HuH-7 (cell line): ENCODE data around the gene CREBZF.

Experiments
- DNase-seq: peaks from one replicate; pipeline ENCODE4 v3.0.0; 2011; ENCODE audit warnings: low spot score

The CREBZF gene, protein sequence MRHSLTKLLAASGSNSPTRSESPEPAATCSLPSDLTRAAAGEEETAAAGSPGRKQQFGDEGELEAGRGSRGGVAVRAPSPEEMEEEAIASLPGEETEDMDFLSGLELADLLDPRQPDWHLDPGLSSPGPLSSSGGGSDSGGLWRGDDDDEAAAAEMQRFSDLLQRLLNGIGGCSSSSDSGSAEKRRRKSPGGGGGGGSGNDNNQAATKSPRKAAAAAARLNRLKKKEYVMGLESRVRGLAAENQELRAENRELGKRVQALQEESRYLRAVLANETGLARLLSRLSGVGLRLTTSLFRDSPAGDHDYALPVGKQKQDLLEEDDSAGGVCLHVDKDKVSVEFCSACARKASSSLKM

DNA sequence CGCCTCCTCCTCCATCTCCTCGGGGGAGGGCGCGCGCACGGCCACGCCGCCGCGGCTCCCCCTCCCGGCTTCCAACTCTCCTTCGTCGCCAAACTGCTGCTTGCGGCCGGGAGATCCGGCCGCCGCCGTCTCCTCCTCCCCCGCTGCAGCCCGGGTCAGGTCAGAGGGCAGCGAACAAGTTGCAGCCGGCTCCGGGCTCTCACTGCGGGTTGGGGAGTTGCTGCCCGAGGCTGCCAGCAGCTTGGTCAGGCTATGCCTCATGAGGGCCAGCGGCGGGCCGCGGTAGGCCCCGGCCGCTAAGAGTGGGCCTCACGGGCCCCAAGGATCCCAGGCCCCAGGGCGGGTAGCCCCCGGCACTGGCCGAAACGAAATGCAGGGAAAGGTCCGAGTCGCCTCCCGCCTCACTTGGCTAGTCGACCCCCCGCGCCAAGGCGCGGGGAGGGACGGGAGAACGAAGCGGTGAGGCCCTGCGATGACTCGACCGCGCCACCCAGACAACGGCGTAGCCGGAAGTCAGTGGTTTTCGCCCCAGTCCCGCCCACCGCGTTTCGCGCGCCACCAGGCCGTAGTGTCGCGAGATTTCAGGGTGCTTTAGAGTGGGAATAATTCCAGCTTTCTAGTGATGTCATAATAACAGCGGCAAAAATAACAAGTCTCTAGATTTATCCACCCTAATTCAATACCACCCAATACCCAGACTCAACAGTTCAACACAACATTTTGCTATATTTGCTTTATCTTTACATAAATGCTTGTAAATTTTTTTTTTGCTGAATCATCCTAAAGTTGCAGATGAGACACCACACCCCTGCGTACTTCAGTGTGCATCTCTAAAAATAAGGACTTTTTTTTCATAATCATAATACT is at the start of gene CREBZF:
CREBZF (minus strand) TSS at position 515 of the 867 bp plus-strand sequence; CDS start at position 261, 254 bp downstream.
- peak; percentile 84 for DNase-seq

DNA sequence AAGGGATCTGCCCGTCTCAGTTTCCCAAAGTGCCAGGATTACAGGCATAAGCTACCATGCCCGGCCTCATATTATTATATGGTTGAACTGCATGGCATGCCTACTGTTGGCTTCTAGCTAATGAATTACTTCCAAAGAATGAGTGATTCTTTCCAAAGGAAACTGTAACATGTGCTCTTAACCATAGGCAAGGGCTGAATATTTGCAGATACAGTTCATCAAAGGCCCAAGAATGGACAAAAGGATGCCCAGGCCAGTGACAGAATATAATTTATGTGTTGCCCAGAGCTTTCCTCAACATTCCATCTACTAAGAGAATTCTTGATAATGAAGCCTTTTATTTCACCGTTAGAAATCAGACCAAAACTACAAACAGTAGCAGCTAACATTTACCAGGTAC is 48.0 kb upstream of the CREBZF start:
- DNase-seq: no peak

DNA sequence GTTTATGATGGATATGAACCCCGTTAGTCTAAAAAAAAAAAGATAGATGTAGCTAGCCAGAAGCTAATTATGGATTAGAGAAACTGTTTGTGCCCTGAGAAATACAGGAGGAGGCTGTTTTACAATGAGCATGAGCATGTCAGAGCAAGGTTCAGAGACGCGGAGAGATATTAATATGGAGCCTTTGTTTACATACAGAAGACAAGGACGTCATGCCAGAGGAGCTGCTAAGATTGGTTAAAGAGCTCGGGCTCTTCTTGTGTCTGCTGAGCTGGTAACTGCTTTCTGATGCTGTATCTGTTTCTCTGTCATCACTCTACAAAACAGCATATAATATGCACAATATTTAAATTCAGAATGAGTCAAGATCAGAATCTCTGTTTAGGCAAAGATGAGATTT is 46.0 kb upstream of the CREBZF start:
- no peak for DNase-seq

DNA sequence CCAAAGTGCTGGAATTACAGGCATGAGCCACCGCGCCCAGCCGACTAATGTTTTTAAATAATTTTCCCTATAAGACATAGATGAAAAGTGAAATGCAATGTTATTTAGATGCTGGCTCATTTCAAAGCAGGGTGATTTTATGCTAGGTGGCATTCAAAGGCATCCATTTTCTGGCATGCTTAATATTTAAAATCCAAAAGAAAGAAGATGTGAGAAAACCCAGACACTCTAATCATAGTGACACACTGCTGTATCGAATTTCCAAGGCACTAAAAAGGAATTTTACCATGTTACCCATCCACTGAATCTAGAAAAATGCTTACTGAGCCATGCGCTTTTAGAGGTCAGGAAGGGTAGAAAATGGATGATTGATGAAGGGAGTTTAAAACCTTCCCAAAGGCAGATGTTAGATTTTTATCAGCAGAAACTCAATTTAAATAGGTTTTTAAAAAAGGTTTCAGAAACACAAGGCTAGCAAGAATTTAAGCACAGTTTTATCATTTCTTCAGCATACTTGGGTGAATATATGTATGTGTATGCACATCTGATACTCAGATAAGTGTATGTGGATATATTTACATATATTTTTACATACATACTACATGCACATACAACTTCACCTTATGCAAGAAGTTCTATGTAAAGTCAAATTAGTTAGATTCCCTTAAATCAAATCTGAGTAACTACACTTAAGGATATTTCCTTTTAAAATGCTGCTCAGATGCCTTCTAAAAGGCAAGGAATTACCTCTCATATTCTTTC is 45.2 kb upstream of the CREBZF start:
- DNase-seq: no peak

DNA sequence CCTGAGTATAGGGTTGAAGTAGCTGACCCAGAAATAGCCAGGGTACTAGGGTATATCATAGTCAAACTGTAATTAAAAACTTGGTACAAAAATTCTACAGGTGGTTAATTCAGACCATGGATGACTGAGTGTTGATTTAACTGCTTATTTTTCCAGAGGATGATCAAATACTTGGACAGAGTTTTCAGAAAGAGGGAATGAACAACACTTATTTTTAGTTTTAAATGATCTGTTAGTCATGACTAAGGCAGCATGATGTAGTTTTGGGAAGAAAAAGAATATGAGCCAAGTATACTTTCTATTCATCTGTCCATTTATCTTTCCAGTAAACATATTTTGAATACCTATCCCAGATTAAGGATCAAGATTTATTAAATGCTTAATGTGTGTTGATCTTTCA is 40.9 kb upstream of the CREBZF start:
- DNase-seq: no peak

DNA sequence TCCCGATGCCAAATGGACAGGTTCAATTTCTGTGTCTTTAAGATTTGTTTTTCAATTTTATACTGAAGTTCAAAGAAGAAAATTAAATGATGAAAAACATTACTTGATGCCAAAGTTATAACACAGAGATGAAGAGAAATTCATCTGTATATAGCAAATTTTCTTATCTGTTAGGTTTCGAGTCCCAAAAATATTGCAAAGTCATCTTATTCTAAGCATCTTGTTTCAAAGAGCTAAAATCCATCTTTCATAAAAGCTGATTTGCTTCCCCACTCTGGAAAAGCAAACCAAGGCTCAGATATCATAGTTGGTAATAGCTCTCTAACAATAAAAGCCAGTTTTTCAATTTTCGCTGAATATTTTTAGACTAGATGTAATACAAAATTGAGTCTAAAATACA is 40.0 kb upstream of the CREBZF start:
- no peak for DNase-seq

DNA sequence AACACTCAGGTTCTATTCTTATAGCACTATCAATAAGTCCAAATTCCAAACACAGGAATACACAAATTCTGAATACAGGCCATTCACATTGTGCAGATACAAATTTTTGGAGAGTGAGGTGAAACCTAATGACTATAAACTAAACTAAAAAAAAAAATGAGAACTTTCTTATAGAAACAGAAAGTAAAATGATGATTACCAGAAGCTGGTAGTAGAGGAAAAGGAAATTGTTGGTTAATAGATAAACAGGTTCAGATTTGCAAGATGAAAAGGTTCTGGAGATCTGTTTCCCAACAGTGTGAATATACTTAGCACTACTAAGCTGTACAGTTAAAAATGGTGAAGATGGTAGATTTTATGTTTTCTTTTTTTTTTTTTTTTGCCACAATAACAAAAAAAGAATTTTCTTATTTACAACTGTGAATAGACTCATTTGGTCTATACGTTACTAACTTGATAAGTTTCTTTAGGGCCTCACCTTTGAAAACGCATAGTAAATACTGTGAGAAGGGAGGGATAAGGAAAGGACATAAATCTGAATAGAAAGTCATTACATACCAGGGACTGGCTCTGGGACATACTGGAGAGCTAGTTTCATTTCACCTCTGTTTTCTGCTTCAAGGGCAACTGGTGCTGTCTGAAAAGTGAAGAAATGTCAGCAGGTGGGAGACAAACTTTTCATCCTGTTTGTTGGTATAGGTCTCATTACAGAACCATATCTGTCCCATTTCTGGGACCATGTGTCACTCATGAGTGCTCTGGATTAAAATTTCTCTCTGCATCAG is 35.2 kb upstream of the CREBZF start:
- no peak for DNase-seq

DNA sequence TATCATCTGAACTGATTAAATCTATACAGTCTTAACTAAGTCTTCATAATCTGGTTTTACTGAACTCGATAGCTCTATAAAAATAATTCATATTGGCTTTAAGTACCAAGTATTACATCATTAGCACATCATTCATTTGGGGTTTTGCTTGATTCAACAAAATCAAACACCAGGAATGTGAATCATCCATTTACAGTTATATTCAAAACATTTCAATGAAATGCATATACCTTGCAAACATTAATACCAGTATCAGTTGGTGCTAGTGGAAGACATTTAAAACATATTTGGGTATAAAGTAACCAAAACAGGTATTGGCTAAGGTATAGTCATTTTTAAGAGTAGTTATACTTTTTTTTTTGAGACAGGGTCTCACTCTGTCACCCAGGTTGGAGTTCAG is 33.3 kb upstream of the CREBZF start:
- DNase-seq: no peak

DNA sequence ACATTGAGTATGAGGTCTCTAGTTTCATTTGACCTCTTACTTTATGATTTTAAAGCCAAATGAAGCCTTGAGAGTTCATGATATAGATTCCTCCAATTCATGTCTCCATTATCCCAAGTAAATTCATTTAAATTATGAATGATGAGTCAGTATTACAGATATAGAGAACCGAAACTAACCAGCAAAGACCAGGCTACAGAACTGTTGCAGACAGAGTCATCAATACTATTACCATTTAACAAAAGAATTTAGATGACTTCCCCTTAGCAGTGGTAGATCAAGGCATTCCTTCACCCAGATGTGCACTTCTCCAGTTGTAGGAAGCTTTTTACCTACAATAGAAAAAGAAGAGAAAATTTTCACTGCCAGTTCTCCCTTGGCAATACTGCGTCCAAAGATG is 32.8 kb upstream of the CREBZF start:
- no peak for DNase-seq

DNA sequence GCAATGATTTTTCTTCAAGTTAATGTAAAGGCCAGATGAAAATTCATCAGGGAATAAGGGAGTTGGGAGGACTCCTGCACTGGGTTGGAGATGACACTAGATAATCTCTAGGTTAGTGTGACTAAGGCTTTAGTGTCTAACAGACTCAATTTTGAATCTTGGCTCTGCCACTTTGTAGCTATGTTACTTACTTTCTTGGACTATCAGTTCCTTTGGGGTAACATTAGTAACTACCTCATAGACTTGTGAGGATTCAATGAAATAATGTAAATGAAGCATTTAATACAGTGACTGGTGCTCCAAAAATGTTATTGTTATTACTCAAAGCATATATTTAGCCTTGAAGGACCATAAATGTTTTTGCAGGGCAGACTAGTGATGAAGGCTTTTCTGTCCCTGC is 30.6 kb upstream of the CREBZF start:
- DNase-seq: no peak

DNA sequence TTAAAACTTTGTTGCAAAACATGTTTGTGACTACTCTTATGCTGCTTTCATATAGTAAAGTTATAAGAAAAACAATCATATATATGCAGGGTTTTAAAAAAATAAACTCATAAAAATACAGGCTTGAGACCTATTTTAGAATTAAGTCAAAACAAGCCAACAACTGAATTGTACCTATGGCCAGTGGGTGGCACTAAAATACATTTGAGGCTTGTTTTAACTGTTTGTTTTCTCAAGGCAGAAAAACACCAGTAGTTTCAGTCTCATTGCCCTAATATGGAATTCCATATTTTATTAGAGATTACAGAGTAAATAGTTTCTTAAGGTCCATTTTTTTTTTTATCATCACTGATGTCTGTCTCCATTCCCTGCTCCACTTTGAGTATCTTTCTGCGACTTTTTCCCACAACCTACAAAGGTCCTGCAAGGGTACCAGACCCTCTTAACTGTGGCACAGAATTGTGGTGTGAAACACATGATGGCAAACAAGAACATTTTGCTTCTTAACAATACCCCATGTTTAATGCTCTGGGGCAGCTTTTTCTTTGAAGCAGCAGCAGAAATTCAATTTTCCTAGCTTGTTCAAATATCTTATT is 29.6 kb upstream of the CREBZF start:
- DNase-seq: peak; percentile 29

DNA sequence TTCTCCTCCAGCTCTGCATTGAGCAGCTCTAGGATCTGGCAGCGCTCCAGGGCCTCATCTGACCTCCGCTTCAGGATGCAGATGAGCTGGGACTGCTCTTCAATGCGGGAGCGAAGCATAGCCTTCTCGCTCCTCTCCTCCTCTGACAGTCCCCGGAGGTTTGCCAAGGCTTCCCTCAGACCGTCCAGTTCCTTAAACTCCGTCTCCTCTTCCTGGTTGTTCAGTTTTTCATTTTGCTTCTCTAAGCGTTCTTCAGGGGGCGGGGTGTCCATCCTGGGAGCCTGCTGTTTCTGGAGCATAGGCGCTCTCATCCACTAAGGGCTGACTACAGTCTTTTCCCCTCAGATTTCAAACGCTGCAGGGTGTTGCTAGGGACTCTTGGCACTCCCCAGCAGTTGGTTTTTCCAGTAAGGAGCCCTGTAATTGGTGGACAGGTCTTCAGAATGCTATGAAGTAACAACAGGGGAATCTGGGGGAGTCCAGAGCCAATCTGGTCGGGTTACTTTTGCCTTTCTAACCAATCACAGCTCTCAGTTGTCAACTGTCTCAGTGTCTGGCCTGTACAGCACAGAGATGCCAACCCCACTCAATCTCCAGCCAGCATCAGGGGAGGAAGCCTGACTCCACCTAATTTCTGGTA is 21.0 kb upstream of the CREBZF start, which contains the start of gene CCDC89:
CCDC89 (minus strand) TSS at position 376 of the 640 bp plus-strand sequence; CDS start at position 311, 65 bp downstream.
- no peak for DNase-seq

DNA sequence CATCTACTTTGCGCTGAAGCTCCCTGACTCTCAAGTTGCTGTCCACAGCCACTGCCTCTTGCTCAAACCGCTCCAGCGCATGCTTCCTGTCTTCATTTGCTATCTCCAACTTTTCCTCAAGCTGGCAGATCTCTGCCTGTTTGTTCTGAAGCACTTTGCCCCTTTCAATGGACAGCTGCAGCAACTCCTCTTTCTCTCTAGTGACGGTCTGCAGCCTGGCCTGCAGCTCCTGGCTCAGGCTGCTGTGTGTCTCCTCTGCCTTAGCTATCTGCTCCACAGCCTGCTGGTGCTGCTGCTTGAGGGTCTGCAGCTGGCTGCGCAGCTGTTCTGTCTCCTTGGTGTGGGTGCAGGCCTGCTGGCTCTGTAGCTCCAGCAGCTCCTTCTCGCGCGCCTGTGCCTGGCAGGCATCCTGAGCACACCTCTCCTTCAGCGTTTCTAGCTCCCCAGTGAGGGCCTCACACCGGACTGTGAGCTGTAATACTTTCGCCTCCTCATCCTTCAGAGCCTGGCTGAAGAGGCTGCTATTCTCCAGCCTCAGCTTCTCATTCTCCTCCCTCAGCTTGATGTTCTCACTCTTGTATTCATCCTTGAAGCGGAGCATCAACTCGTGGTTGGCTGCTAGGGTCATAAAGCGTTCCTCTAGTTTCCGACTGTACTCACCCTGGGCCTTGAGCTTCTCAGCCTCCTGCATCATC is 20.3 kb upstream of the CREBZF start:
- DNase-seq: no peak

DNA sequence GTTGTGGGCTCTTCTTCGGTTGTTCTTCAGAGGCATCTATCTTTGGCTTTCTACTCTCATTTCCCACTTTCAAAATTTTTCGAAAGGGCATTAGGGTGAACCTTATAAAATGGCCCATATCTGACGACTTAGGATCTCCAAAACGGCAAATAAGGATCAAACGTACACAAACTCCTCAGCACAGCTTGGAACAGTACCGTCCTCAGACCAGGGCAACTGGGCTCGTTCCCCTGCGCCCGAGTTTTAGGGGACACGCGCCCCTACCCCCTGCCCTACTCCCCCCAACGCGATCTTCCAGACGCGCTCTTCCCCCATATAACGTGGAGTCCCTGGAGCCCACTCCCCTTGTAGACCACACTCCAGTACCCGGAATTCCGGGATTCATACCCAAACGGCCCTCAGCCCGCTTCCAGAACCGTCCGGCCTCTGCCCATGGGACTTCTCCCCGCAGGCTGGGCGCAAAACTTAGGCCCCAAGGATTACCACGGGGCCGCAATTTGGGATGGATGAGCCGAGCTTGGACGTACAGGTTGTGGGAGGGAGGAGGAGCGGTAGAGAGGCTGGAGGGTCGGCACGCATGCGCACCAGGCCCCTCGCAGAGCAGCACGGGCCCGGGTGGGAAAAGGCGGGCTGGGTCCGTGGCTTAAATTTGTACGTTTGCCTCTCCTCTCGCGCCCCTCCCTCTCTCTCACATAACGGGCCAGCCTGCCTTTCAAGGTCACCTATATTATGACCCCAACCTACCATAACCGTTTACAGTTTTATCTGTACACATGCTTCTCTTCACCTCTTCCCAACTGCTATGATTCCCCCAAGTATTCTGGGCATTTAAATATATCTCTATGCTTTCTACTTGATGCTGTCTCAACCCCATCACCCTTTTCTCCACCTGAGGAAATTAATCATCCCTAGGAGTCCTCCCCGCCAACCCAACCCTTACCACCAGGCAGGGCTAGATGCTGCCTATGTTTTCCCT is 17.7 kb upstream of the CREBZF start:
- peak; percentile 84 for DNase-seq

DNA sequence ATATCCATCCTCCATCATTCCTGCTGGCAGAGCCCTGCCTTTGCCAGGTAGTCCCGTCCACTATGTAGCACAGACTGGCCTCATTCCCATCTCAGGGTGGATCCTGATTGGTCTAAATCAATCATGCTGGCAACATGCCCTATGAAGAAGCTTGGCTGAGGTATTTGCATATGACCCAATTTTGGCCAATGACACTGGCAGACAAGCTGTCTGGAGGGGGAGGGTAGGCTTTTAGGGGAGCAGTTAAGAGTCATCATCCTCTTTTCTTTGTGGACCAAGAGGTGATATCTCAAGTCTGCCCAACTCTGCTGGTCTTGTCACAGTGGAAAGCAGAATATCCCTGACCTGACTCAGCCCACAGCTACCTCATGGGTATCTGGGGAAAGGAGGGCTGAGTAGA is 16.0 kb upstream of the CREBZF start:
- no peak for DNase-seq

DNA sequence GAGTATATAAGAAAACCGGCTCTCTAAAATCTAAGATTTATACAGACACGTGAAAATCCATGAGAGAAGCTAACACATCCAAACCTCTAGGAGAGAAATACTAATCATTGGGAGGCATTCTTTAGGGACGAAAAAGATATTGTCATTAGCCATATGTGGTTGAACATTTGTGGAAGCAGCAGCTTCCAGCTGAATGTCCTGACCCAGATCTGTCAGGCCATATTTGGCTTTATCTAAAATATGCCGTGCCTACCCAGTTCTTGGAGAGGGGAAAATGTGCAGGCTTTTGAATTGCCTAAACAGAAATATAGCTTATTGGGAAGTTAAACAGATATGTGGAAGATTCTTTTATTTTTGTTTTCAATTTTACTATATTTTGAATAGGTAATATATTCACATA is 14.6 kb upstream of the CREBZF start:
- DNase-seq: no peak

DNA sequence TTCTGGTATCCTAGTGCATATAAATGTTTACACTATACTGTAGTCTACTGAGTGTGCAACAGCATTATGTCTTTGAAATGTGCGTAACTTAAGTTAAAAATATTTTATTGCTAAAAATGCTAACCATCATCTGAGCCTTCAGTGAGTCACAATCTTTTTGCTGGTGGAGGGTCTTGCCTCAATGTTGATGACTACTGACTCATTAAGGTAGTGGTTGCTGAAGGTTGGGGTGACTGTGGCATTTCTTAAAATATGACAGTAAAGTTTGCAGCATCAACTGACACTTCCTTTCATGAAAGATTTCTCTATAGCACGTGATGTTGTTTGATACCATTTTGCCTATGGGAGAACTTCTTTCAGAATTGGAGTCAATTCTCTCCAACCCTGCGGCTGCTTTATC is 8.5 kb upstream of the CREBZF start:
- no peak for DNase-seq

DNA sequence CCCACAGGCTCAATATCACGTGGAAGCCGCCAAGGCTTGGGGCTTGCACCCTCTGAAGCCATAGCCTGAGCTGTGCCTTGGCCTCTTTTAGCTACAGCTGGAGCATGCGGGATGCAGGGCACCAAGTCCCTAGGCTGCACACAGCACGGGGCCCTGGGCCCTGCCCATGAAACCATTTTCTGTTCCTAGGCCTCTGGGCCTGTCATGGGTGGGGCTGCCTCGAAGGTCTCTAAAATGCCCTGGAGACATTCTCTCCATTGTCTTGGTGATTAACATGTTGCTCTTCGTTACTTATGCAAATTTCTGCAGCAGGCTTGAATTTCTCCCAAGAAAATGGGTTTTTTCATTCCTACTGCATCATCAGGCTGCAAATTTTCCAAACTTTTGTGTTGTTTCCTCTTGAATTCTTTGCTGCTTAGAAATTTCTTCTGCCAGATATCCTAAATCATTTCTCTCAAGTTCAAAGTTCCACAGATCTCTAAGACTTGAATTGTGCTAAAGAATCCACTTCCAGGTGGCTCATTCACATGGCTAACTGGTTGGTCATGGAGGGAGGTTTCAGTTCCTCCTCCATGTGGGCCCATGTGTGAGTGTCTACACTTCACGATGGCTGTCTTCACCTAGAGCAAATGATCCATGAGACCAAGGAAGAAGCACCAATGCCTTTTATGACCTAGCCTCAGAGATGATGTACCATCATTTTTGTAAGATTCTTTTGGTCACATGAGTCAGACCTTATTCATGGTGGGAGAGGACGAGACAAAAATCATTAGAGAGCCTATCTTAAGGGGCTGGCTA is 7.4 kb upstream of the CREBZF start:
- DNase-seq: no peak
